ENCODE measurements around the gene VASP.

VASP gene

GRCh38 chr19:45515807-45516401, 8.6 kb downstream of the VASP start:
- no peak for DNase-seq (ENCODE audit: low read depth)

GRCh38 chr19:45517238-45517637, 10.0 kb downstream of the VASP start:
- no peak for DNase-seq (ENCODE audit: low read depth)

DNA sequence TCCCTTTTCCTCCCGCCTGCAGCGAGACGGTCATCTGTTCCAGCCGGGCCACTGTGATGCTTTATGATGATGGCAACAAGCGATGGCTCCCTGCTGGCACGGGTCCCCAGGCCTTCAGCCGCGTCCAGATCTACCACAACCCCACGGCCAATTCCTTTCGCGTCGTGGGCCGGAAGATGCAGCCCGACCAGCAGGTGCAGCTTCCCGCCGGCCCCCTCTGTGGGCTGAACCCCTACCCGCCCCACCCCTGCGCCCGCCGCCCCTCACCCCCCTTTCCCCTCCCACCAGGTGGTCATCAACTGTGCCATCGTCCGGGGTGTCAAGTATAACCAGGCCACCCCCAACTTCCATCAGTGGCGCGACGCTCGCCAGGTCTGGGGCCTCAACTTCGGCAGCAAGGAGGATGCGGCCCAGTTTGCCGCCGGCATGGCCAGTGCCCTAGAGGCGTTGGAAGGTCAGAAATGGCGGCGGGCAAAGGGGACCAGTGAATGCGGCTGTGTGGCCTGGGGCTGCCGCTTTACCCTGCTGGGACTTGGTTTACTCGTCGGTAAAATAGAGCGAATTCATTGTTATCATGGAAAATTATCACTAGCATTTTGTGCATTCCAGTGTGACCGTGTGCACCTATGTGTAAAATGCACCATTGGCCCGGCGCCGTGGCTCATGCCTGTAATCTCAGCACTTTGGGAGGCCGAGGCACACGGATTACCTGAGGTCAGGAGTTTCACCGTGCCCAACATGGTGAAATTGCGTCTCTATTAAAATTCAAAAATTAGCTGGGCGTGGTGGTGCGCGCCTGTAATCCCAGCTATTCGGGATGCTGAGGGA, 10.6 kb downstream of the VASP start:
- DNase-seq (ENCODE audit: low read depth), result no peak

DNA sequence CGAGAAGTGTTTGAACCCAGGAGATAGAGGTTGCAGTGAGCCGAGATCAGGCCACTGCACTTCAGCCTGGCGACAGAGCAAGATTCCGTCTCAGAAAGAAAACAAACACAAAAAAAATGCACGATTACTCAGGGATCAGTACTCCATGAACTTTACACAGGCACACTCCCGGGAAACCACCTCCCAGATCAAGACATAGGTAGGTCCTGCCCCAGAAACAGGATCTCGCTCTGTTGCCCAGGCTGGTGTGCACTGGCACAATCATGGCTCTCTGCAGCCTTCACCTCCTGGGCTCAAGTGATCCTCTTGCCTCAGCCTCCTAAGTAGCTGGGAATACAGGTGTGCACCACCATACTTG, 11.2 kb downstream of the VASP start:
- no peak for DNase-seq (ENCODE audit: low read depth)

GRCh38 chr19:45522010-45522941, 15.0 kb downstream of the VASP start:
- DNase-seq (ENCODE audit: low read depth), result no peak

GRCh38 chr19:45523642-45524256, 16.5 kb downstream of the VASP start:
- peak; percentile 56 for DNase-seq (ENCODE audit: low read depth)

GRCh38 chr19:45524575-45525129, 17.4 kb downstream of the VASP start:
- no peak for DNase-seq (ENCODE audit: low read depth)

GRCh38 chr19:45526143-45526542, 18.9 kb downstream of the VASP start:
- no peak for DNase-seq (ENCODE audit: low read depth)

GRCh38 chr19:45526971-45527370, 19.7 kb downstream of the VASP start:
- no peak for DNase-seq (ENCODE audit: low read depth)

GRCh38 chr19:45527731-45528130, 20.5 kb downstream of the VASP start:
- DNase-seq (ENCODE audit: low read depth), result no peak

DNA sequence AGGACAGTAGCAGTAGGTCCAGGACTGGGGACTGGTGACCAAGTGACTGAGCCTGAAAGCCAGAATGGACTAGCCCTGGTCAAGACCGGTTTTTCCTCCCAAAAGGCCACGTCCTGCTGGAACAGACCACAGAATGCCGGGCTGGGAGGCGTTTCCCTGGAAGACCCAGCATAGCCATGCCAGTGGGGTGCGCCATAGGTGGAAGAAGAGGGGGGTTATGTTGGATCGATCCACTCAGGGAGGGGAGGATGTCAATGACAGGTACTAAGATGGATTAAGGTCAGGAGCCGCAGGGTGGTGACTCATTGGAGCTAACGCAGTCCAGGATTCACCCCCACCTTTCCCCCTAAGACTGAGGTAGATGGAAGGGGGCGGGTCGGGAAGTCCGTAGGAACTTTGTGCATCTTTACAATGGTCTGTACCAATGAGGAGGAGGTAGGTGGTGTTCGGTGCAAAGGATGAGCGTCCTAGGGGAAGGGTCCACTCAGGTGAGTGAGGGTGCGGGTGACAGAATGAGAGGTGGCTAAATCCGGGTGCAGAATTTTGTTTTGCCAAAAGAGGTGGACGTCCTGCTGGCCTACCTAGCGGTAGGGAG, 21.0 kb downstream of the VASP start:
- no peak for DNase-seq (ENCODE audit: low read depth)

DNA sequence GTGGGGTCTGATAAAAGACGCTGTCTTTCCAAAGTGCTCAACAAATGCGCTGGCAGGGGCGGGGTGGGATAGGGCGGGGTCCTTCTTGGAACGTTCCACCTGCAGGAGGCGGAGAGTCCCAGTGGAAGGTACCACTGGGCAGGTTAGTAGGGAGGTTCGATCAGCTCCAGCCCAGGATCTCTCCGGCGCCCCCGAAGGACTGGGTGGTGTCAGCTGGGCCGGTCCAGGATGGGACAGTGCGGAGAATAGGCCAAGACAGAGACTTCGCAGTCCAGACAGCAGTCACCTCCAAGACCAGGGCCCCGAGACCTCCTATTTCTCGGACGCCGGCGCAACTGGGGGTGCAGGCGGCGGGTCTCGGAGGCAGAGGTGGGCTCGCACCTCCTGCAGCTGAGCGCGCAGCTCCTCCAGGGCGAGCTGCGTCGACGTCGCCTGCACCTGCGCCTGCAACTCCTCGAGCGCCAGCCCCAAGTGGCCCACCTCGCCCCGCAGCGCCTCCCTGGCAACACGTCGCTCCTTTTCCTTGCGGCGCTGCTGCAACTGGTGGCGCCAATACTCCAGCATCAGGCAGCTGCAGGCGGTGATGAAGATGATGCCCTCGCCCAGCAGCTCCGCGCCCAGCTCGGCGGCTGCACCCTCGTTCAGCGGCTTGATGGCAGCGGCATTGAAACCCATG, 21.6 kb downstream of the VASP start:
- DNase-seq (ENCODE audit: low read depth), result no peak

GRCh38 chr19:45529420-45529785, 22.1 kb downstream of the VASP start:
- DNase-seq (ENCODE audit: low read depth), result no peak

GRCh38 chr19:45531349-45531748, 24.1 kb downstream of the VASP start:
- no peak for DNase-seq (ENCODE audit: low read depth)

- DNase-seq (ENCODE audit: low read depth), result no peak
Measured at GRCh38 chr19:45539459-45539858, 32.2 kb downstream of the VASP start.

DNA sequence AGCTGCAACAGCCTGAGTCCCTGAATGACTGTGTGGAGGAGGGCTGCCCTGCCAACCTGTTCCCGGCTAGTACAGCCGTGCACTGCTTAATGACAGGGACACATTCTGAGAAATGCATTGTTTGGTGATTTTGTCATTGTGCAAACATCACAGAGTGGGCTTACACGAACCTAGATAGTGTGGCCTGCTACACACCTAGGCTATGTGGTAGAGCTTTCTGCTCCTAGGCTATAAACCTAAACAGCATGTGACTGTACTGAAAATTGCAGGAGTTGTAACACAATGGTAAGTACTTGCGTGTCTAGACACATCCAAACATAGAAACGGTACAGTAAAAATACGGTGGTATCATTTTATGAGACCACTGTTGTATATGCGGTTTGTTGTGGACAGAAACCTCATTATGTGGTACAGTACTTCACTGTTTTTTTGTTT, 35.0 kb downstream of the VASP start:
- no peak for DNase-seq (ENCODE audit: low read depth)

DNA sequence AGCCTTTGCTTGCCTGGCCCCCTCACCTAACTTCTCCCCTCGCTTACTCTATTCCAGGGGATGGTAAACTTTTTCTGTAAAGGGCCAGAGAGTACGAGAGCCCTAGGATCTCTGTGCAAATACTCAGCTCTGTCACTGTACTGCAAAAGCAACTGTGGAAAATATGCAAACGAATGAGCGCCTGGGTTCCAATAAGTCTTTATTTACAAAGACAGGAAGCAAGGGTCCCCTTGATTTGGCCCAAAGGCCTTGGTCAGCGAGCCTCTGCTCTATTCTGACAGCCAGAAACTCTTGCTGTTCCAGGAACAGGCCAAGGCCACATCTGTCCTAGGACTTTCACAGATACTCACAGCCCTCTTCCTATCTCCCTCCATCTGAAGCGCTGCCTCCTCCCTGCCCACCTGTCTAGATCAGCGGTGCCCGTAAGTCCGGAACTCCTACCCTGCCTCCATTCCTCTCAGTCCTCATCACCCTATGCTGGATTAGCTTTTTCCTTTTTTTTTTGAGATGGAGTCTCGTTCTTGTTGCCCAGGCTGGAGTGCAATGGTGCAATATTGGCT, 40.0 kb downstream of the VASP start:
- DNase-seq (ENCODE audit: low read depth), result no peak

DNA sequence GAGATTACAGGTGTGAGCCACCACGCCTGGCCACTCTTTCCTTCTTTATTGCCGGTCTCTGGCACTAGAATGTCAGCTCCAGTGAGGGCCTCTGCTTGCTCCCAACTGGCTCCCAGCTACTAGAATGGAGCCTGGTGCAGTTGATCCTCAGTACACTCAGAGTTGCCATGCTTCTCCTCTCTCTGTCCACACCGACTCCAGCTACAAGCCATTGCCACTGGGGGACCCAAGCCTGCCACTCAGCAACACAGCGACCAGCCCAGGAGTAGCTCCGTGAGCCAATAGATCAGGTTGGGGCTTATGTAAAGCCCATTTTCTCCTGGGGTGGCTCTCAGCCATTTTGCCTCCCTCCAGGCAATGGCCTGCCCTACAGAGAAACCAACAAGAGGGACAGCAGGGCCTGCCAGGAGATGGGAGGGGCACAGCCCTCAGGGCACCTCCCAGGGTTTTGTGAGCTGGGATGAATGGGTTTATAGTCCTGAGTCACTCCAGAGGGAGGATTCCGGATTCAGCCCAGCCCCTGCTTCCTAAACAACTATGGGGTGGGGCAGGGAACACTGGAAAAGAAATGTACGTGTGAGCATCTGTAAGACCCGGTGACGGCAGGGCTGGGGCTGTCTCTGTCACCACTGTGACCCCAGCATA, 40.8 kb downstream of the VASP start:
- no peak for DNase-seq (ENCODE audit: low read depth)

DNA sequence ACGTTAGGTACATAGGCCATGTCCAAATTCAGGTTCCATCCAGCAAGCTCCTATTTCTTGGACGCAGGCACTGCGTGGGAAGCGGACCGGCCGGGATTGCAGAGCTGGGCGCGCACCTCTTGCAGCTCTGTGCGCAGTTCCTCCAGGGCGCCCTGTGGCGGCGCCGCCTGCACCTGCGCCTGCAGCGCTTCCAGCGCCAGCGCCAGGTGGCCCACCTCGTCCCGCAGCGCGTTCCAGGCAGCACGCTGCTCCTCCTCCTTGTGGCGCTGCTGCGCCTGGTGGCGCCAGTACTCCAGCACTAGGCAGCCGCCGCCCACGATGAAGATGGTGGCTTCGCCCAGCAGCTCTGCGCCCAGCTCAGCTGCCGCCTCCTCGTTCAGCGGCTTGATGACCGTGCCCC, 46.2 kb downstream of the VASP start:
- no peak for DNase-seq (ENCODE audit: low read depth)

DNA sequence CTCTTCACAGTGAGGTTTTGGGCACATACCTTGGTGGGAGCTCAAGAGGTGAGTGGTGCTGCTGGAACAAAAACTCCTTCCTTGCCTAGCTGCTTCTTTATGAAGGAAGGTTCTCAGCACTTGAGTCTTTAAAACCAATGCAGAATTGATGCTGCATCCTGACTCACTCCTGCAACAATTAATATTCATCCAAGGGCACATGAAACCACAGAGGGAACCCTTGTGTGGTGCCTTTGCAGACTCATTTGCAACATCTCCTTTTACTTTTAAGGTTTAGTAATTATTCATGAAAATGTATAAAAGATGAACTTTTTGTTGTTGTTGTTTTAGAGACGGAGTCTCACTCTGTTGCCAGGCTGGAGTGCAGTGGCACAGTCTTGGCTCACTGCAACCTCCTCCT, 47.2 kb downstream of the VASP start:
- DNase-seq (ENCODE audit: low read depth), result no peak

All from T follicular helper cell (primary cell).